Rectal smooth muscle tissue (tissue), 1 donor: ENCODE measurements around the gene ZFHX2.

Experiments
- H3K27ac ChIP-seq: one replicate; pipeline ENCODE4 v1.7.0; 2013; ENCODE audit warnings: low read depth, low read length, inconsistent platforms
- H3K27me3 ChIP-seq: one replicate; pipeline ENCODE4 v1.7.0; 2013; ENCODE audit warnings: low read length; ENCODE audit not compliant: control insufficient read depth, insufficient read depth
- H3K36me3 ChIP-seq: one replicate; pipeline ENCODE4 v1.7.0; 2013; ENCODE audit warnings: low read length; ENCODE audit not compliant: control insufficient read depth, insufficient read depth
- H3K4me1 ChIP-seq: one replicate; pipeline ENCODE4 v1.7.0; 2013; ENCODE audit warnings: low read length; ENCODE audit not compliant: control insufficient read depth, insufficient read depth
- H3K4me3 ChIP-seq: one replicate; pipeline ENCODE4 v1.7.0; 2013; ENCODE audit warnings: low read length
- H3K9ac ChIP-seq: one replicate; pipeline ENCODE4 v1.7.0; 2013; ENCODE audit warnings: low read length

ZFHX2 gene

DNA sequence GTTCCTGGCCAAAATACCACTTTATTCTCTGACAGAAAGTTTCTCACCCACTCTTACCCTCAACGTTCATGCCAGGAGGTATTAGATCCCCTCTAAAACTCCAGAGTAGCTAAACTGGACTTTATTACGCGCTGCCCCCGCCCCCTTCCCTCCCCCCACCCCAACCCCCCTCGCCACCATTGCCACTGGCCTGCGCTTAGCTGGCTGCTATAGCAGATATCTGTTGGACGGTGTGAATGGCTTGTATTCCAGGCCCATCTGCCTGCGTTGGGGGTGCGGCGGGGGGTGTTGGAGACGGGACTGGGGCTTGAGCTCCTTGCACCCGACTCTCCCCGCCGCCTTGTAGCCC is 3.9 kb upstream of the ZFHX2 start:
- Histone ChIP-seq H3K4me3 (peak overlapping the region; percentile 86), H3K27me3 (no peaks in the 10 kb centered on the region), H3K36me3 (peaks cover 7% of the 10 kb centered on the region), H3K9ac (no peak overlapping the region), H3K27ac (peak overlapping the region; percentile 97), H3K4me1 (peaks cover 6% of the 10 kb centered on the region)

DNA sequence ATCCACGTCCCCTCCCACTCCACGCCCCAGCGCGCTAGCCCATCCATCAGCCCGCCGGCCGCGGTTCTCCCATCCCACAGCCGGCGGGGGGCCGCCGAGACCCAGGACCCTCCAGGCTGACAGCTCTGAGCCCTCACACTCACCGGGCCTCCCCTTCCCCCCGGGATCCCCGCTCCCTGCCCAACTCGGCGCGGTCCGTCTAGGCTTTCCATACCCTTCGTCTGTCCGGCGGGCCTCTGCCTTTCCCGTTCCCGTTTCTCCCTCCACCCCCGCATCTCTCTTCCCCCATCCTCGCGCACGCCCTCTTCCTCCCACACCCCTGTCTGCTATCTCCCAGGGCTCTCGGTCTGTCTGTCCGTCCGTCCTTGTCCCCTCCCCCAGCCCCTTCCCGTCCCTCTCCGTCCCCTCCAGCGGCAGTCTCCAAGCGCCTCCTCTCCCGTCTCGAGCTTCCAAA is 726 bp downstream of the ZFHX2 start:
- no peaks in the 10 kb centered on the region for H3K36me3 ChIP-seq
- H3K27ac ChIP-seq, result no peak overlapping the region
- peak overlapping the region; percentile 79 for H3K4me3 ChIP-seq
- no peaks in the 10 kb centered on the region for H3K27me3 ChIP-seq
- peaks cover 2% of the 10 kb centered on the region for H3K4me1 ChIP-seq
- no peak overlapping the region for H3K9ac ChIP-seq

DNA sequence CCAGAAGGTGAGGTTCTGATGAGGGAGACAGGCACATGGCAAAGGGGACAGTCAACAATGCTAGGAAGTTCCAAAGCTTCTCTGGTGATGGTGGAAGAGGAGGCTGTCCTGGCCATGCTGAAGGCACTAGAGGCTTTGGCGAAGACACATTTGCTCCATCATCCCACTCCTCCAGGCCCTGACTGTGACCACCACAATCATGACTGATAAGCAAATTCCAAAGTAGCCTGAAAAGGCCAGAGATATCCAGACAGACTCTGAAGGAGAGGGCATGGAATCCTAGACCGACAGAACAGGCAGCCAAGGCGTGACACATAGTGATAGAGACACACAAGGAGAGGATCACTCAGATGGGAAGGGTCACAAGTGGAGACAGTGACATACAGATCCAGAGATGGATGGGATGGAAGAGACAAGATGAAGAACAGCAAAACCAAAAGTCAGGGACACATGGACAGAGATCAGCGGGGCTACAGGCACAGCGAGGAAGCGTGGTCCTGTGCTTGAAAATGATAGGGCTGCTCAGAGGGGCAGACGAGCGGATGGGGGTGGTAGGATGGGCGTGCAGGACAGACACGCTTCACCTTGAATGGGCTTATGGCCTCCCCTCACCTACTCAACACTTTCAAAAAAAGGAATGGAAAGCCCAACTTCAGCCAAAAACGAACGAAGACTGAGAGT is 1.3 kb downstream of the ZFHX2 start:
- Histone ChIP-seq H3K27me3 (no peaks in the 10 kb centered on the region), H3K4me3 (peak overlapping the region; percentile 79), H3K27ac (no peak overlapping the region), H3K9ac (no peak overlapping the region), H3K36me3 (no peaks in the 10 kb centered on the region), H3K4me1 (peaks cover 2% of the 10 kb centered on the region)

DNA sequence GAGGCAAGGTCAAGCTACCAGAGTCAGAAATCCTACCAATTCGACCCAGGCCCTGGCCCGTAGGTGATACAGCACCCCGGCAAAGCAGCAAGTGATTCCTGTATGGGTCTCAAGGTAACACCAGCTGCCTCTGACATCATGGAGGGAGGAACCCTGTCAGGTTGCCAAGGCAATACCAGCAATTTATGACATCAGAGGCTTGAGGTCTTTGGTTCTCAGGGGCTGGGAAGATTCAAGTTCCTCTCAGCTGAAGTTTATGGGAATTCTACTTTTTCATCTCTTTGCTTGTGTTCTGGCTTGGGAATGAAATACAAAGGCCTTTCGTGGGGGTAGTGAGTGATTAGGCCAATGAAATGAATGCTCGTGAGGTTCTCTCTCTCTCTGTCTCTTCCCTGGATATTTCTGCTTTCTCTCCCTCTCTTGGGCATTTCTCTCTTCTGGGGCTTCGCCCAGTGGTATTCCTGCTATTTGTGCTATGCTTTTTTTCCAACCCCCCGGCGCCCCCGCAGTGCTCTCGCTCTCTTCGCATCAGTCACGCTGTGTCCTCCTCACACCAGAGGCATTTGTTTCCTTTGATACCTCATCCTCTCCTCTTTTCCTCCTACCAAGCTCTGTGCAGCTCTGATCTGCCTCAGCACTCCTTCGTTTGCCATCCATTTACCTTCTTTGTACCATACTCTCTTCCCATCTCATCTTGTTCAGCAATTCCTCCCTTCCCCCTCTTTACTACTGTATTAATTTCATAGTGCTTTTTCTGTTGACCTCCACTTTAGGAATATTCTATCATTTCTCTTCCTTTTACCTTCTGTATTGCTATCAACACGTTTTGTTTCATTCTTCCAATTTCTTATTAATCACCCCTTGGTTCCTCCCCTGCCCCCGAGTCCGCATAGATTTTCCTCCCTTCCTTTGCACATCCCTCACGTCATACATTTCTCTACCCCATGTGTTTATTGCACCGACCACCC is 2.9 kb downstream of the ZFHX2 start:
- Histone ChIP-seq H3K27me3 (no peaks in the 10 kb centered on the region), H3K27ac (no peak overlapping the region), H3K4me1 (peaks cover 2% of the 10 kb centered on the region), H3K36me3 (no peaks in the 10 kb centered on the region), H3K9ac (no peak overlapping the region), H3K4me3 (no peak overlapping the region)

DNA sequence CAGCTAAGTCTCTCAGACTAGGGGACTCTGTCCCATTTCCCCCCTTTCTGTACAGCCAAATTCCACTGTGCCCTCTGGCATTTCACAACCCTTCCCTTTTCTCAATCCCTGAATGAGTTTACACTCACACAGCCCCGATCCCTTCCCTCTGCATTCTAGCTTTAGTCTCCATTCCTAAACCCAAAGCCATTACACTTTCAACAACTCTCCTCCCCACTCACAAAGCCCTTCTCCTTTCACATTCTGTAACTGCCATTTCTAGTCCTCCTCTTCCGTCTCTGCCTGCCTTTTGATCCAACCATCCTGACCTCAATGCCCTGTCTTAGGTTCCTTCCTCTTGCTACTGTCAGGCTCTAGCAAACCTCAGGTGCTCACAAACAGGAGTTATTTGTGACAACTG is 3.6 kb downstream of the ZFHX2 start:
- H3K9ac ChIP-seq, result no peak overlapping the region
- no peaks in the 10 kb centered on the region for H3K36me3 ChIP-seq
- no peak overlapping the region for H3K4me3 ChIP-seq
- no peak overlapping the region for H3K27ac ChIP-seq
- H3K4me1 ChIP-seq, result peaks cover 2% of the 10 kb centered on the region
- H3K27me3 ChIP-seq, result no peaks in the 10 kb centered on the region

DNA sequence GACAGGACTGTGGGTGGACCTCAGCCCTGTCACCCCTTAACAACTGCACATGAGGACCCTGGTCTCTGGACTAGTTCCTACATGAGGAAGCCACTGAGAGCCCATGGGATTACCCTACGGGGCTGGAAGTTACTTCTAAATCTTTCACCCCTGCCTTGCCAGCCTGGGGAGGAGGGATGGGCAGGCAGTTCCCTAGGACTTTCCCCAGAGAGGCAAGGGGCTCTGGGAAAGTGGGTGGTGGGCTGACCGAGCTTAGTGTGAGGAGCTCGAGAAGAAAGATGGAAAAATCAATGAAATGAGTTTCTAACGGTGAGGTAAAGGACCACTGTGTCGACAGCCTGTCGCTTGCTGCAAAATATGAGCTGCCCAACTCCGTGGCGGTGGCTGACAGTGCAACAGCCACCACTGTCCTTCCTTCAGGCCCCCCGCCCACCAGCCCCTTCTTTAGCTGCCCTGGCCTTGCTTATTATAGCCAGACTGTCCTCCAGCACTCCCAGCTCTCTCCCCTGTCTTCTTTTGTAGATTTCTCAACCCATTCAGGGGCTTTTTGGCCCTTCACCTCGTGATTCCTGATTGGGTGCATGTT is 5.0 kb downstream of the ZFHX2 start:
- H3K9ac ChIP-seq, result no peak overlapping the region
- H3K27me3 ChIP-seq, result no peaks in the 10 kb centered on the region
- H3K36me3 ChIP-seq, result no peaks in the 10 kb centered on the region
- H3K4me1 ChIP-seq, result peaks cover 2% of the 10 kb centered on the region
- H3K27ac ChIP-seq, result no peak overlapping the region
- no peak overlapping the region for H3K4me3 ChIP-seq

DNA sequence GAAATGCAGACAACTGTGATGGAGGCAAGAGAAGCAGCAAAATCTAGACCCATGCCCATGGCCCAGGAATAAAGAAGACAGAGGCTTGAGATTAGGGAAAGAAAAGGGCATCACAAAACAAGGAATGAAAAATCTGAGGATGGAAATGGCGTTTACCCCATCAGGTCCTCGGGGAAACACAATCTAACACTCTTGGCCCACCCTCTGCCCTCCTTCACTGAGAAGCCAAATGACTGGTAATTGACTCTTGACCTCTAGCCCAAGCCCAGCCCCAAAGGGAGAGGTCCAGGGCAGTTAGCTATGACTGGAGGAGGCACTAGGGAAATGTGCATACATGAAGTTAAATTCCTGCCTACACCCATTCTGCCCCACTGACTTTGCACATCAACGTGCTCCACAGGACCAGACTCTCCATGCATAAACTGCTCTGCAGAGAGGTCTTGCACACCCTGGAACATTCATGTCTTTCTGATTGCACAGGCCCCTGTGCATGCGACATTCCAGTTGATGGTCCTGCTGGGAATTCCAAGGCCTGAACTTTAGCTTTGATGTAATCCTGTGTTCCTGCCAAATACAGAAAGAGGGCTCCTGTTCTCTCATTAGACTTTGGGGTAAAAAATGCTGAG is 5.7 kb downstream of the ZFHX2 start:
- Histone ChIP-seq H3K27me3 (no peaks in the 10 kb centered on the region), H3K9ac (no peak overlapping the region), H3K4me3 (no peak overlapping the region), H3K27ac (no peak overlapping the region), H3K36me3 (no peaks in the 10 kb centered on the region), H3K4me1 (peaks cover 2% of the 10 kb centered on the region)

DNA sequence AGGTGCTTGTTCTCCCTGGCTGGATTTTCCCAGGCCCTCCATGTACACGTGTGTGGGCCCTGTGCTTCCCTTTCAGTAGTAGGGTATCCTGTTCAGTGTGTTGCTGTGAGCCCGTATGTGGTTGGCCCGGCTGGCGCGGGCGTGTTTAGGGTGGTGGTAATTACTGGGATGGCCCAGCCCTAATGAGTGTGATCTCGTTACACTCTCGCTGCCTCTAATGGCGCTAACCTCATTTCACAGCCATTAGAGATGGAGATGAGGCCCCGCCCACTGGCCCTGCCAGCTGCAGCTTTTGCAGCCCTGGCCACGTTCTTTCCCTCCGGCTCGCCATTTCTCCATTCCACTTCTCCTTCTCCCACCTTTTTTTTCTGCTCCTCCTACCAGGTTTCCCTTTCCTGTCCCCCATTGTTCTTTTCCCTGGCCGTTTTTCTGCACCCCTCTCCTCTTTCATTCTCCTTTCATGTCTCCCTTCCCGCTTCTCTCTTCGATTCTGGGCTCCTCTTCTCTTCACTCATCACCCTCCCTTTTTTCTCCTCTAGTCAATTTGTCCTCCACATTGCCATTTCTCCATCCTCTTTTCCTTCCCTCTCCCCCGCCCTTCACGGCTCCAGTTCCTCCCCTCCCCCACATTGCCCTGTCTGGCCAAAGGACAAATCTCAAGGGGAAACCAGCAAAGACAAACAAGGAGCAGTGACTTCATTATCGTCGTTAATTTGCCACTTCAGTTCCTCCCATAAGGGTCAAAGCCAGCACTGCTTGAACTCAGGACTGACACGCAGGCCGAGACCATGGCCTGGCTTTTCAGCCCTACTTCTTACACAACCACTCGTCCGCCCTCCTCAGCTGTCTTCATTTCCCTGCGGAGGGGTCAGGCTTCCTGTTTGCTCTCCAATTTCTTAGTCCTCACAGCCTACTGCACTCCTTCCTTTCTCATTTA is 6.8 kb downstream of the ZFHX2 start:
- no peak overlapping the region for H3K27ac ChIP-seq

DNA sequence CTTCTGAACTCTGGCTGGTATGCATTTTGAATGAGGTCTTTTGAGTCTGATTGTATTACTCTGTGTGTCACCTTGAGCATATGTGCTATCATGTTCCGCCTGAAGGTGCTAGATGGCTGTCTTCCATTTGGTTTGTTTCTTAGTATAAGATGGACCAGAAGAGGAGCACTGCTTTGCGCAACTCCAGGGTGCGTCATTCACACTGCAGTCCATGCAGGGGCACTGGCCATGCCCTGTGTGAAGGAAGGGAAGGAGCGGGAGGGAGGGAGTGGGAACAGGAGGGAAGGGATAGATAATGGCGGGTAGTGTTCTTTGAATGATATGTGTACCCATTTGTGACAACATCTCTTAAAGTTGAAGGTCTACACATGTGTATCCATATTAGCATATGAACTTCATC is 8.2 kb downstream of the ZFHX2 start:
- H3K9ac ChIP-seq, result no peak overlapping the region
- H3K4me1 ChIP-seq, result no peaks in the 10 kb centered on the region
- no peak overlapping the region for H3K4me3 ChIP-seq
- H3K27ac ChIP-seq, result no peak overlapping the region
- no peaks in the 10 kb centered on the region for H3K27me3 ChIP-seq
- no peaks in the 10 kb centered on the region for H3K36me3 ChIP-seq

More for the DNA sequence above, 6.8 kb downstream of the ZFHX2 start:
- H3K36me3 ChIP-seq, result no peaks in the 10 kb centered on the region
- H3K4me1 ChIP-seq, result no peaks in the 10 kb centered on the region
- no peaks in the 10 kb centered on the region for H3K27me3 ChIP-seq
- H3K4me3 ChIP-seq, result no peak overlapping the region
- no peak overlapping the region for H3K9ac ChIP-seq

DNA sequence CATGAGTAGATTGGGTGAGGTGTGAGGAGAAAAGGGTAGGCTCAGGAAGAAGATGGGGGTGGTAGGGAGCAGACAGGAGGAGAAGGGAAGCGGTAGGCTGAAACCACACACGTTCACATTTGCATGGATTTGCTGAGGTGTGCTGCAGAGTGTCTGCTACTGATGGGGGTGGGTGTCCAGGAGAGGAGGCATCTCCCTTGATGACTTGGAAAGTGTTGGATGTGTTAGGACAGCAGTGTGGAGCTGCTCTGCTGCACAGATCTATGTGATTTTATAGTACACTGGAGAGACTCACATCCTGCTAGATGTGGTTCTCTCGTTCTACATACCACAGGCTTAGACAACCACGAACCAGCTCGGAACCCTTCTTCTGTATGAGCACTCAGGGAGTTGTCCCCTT is 9.3 kb downstream of the ZFHX2 start:
- H3K4me3 ChIP-seq, result no peak overlapping the region
- H3K9ac ChIP-seq, result no peak overlapping the region
- no peaks in the 10 kb centered on the region for H3K4me1 ChIP-seq
- H3K27ac ChIP-seq, result no peak overlapping the region
- H3K36me3 ChIP-seq, result no peaks in the 10 kb centered on the region
- no peaks in the 10 kb centered on the region for H3K27me3 ChIP-seq

DNA sequence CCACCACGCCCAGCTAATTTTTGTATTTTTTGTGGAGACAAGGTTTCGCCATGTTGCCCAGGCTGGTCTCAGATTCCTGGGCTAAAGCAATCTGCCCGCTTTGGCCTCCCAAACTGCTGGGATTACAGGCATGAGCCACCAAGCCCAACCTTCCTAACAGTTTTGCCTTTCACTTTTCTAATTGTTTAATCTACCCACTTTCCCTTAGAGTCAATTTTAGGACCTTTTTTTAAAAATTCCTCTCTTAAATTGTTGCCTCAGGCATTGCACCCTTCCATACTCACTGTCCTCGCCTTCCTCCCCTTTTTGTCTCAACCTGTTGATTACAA is 11.5 kb downstream of the ZFHX2 start:
- Histone ChIP-seq H3K9ac (no peak overlapping the region), H3K27ac (no peak overlapping the region)

More for the DNA sequence above, 11.5 kb downstream of the ZFHX2 start:
- Histone ChIP-seq H3K4me3 (no peak overlapping the region), H3K27me3 (no peaks in the 10 kb centered on the region), H3K36me3 (no peaks in the 10 kb centered on the region), H3K4me1 (no peaks in the 10 kb centered on the region)
